ENCODE results near the gene MICA.

GRCh38 chr6:31460361-31461025 lies 57.1 kb downstream of the MICA start:
- TF ChIP-seq EP300 (IDR thresholded peaks at IDR 0.05) (no peak), CTCF (IDR thresholded peaks at IDR 0.05) (no peak), POLR2A (IDR thresholded peaks at IDR 0.05) (no peak), POLR2AphosphoS5 (IDR thresholded peaks at IDR 0.05) (no peak)
